GM23338 (cell line): ENCODE measurements around the gene SLC2A8. TPM values are rescaled to one million over a fixed set of nuclear protein-coding genes. Genes with fewer than 3 reads are reported as not detected.

Source experiments
- ATAC-seq: fragments of 200-7000 bp; cut with Tn5 transposase; 3 replicates; pipeline ENCODE4 v1.9.1; 2020
- DNase-seq: peaks from one replicate; pipeline ENCODE4 v3.0.0-alpha.2; 2015; ENCODE audit warnings: low spot score
- H2AFZ ChIP-seq: fragments of 200-600 bp; sonication (generic); 2 replicates; pipeline ENCODE4 v1.8.0; 2016; ENCODE audit warnings: antibody characterized with exemption, mild to moderate bottlenecking, moderate library complexity
- H3F3A ChIP-seq: fragments of 200-600 bp; sonication (generic); replicated peaks from 2 replicates; pipeline ENCODE4 v1.8.0; 2017; ENCODE audit warnings: antibody characterized with exemption, mixed run types, low read depth
- H3K27ac ChIP-seq: fragments of 200-600 bp; sonication (generic); 2 replicates; pipeline ENCODE4 v1.6.1; 2016; ENCODE audit warnings: low read depth
- H3K27me3 ChIP-seq: fragments of 200-600 bp; sonication (generic); 2 replicates; pipeline ENCODE4 v1.8.0; 2016; ENCODE audit warnings: mild to moderate bottlenecking, mixed run types, moderate library complexity; ENCODE audit not compliant: insufficient read depth
- H3K36me3 ChIP-seq: fragments of 200-600 bp; sonication (generic); 2 replicates; pipeline ENCODE4 v1.8.0; 2016; ENCODE audit warnings: mild to moderate bottlenecking; ENCODE audit not compliant: insufficient read depth
- H3K4me1 ChIP-seq: fragments of 200-600 bp; sonication (generic); 2 replicates; pipeline ENCODE4 v1.8.0; 2016; ENCODE audit warnings: mild to moderate bottlenecking, moderate library complexity; ENCODE audit not compliant: insufficient read depth
- H3K4me2 ChIP-seq: fragments of 200-600 bp; sonication (generic); 2 replicates; pipeline ENCODE4 v1.7.1; 2017; ENCODE audit warnings: mixed run types
- H3K4me3 ChIP-seq: fragments of 200-600 bp; sonication (generic); 2 replicates; pipeline ENCODE4 v1.6.1; 2016; ENCODE audit warnings: mixed run types
- H3K79me2 ChIP-seq: fragments of 200-600 bp; sonication (generic); replicated peaks from 2 replicates; pipeline ENCODE4 v1.8.0; 2017; ENCODE audit warnings: mild to moderate bottlenecking; ENCODE audit not compliant: insufficient read depth
- H3K9me2 ChIP-seq: fragments of 200-600 bp; sonication (generic); 2 replicates; pipeline ENCODE4 v1.8.0; 2017; ENCODE audit not compliant: insufficient read depth
- H4K20me1 ChIP-seq: fragments of 200-600 bp; sonication (generic); replicated peaks from 2 replicates; pipeline ENCODE4 v1.8.0; 2017; ENCODE audit warnings: mild to moderate bottlenecking; ENCODE audit not compliant: insufficient read depth
- H3K27ac Mint-ChIP-seq: 2 replicates; pipeline ENCODE4 v1.8.0; 2020; ENCODE audit warnings: inconsistent platforms, mild to moderate bottlenecking, moderate library complexity, mixed read lengths
- H3K27me3 Mint-ChIP-seq: 3 replicates; pipeline ENCODE4 v1.8.0; 2022; ENCODE audit warnings: low read depth, mild to moderate bottlenecking, moderate library complexity, mixed read lengths, inconsistent platforms; ENCODE audit not compliant: insufficient read depth, poor library complexity
- H3K36me3 Mint-ChIP-seq: 3 replicates; pipeline ENCODE4 v1.8.0; 2021; ENCODE audit warnings: low read depth, mild to moderate bottlenecking, inconsistent platforms, moderate library complexity, mixed read lengths
- H3K4me1 Mint-ChIP-seq: 3 replicates; pipeline ENCODE4 v1.8.0; 2020; ENCODE audit warnings: mild to moderate bottlenecking, inconsistent platforms, mixed read lengths
- H3K4me3 Mint-ChIP-seq: 3 replicates; pipeline ENCODE4 v1.8.0; 2021; ENCODE audit warnings: moderate library complexity, mild to moderate bottlenecking, inconsistent platforms, mixed read lengths
- H3K9me3 Mint-ChIP-seq: 3 replicates; pipeline ENCODE4 v1.8.0; 2020; ENCODE audit warnings: moderate library complexity, mild to moderate bottlenecking, inconsistent platforms, mixed read lengths
- CREB1 ChIP-seq: fragments of 250-450 bp; sonication (Bioruptor Pico); IDR thresholded peaks from 2 replicates; pipeline ENCODE4 v1.5.0; 2020; ENCODE audit warnings: low read depth, mild to moderate bottlenecking, moderate library complexity
- CTCF ChIP-seq, 2 experiments: fragments of 200-600 bp in 1 of 2; sonication (generic) in 1 of 2; conservative IDR thresholded peaks; 2 replicates each; pipeline versions ENCODE4 v1.5.1 to v1.6.1; 2016 to 2017; ENCODE audit warnings: antibody characterized with exemption in 2 of 2, low read depth in 2 of 2, mild to moderate bottlenecking in 2 of 2, moderate library complexity in 1 of 2
- ETS1 ChIP-seq: IDR thresholded peaks from 2 replicates; pipeline ENCODE4 v1.6.1; 2016; ENCODE audit warnings: antibody characterized with exemption
- EZH2 ChIP-seq: fragments of 200-600 bp; sonication (generic); IDR thresholded peaks from one replicate; pipeline ENCODE4 v1.8.0; 2017; ENCODE audit warnings: antibody characterized with exemption, mild to moderate bottlenecking, low read depth; ENCODE audit not compliant: unreplicated experiment
- EZH2phosphoT487 ChIP-seq: fragments of 200-600 bp; sonication (generic); IDR thresholded peaks from one replicate; pipeline ENCODE4 v1.8.1; 2018; ENCODE audit warnings: antibody characterized with exemption; ENCODE audit not compliant: unreplicated experiment
- JUNB ChIP-seq: IDR thresholded peaks from one replicate; pipeline ENCODE4 v1.6.1; 2016; ENCODE audit warnings: antibody characterized with exemption; ENCODE audit not compliant: unreplicated experiment
- NANOG ChIP-seq: IDR thresholded peaks from 2 replicates; pipeline ENCODE4 v1.6.1; 2016; ENCODE audit warnings: antibody characterized with exemption, borderline replicate concordance
- POLR2AphosphoS5 ChIP-seq: IDR thresholded peaks from 2 replicates; pipeline ENCODE4 v1.6.1; 2016; ENCODE audit warnings: antibody characterized with exemption, low read depth
- REST ChIP-seq: IDR thresholded peaks from one replicate; pipeline ENCODE4 v1.6.1; 2018; ENCODE audit warnings: antibody characterized with exemption; ENCODE audit not compliant: unreplicated experiment
- STAT1 ChIP-seq: IDR thresholded peaks from one replicate; pipeline ENCODE4 v1.6.1; 2016; ENCODE audit warnings: antibody characterized with exemption; ENCODE audit not compliant: unreplicated experiment
- ZNF114 ChIP-seq: fragments of 250-450 bp; sonication (Bioruptor Pico); IDR thresholded peaks from 2 replicates; pipeline ENCODE4 v1.5.0; 2020; ENCODE audit warnings: mild to moderate bottlenecking, moderate library complexity
- ZNF331 ChIP-seq: fragments of 250-450 bp; sonication (Bioruptor Pico); IDR thresholded peaks from 2 replicates; pipeline ENCODE4 v1.5.0; 2020; ENCODE audit warnings: low read depth, mild to moderate bottlenecking, moderate library complexity
- ZNF462 ChIP-seq: fragments of 250-450 bp; sonication (Bioruptor Pico); IDR thresholded peaks from 2 replicates; pipeline ENCODE4 v1.5.0; 2020; ENCODE audit warnings: mild to moderate bottlenecking, moderate library complexity
- polyA plus RNA-seq: library from polyadenylated mRNA; unstranded; fragments of >200 nt; fragmentation: Nextera tagmentation; extraction: Ambion mirVana; gene quantifications from 2 replicates; pipeline ENCODE4 v1.2.1, GENCODE V29; 2016
- total RNA-seq: library from RNA; depleted of rRNA; stranded (reverse); fragments of >200 nt; shearing (Covaris generic); gene quantifications from 2 replicates; pipeline ENCODE4 v1.2.3, GENCODE V29; 2014

SLC2A8 gene
- total and polyA plus RNA-seq, 2 experiments from 2014 or later = 16.3 to 34.1 TPM

GRCh38 chr9:127421057-127421456 is 24.1 kb downstream of the SLC2A8 start:
- 0 out of 2 replicates have a peak, but pooled peaks cover 6% of the 10 kb centered on the region for H3F3A ChIP-seq
- no peaks in the 10 kb centered on the region for H3K36me3 ChIP-seq
- H4K20me1 ChIP-seq = no peaks in the 10 kb centered on the region; the same call in none of the 2 replicates
- no peak for TF ChIP-seq REST
- TF ChIP-seq ZNF331 (CRISPR knock-in tag) = no peak
- no peak for TF ChIP-seq NANOG
- no peak for TF ChIP-seq EZH2phosphoT487
- TF ChIP-seq ZNF462 (CRISPR knock-in tag) = no peak
- TF ChIP-seq CREB1 = no peak
- no peak for TF ChIP-seq JUNB
- no peak for TF ChIP-seq STAT1
- no peak for TF ChIP-seq ZNF114 (CRISPR knock-in tag)
- TF ChIP-seq ETS1 = no peak
- TF ChIP-seq EZH2 = no peak
- no peak for TF ChIP-seq POLR2AphosphoS5
- TF ChIP-seq CTCF (conservative IDR thresholded peaks at IDR 0.05; ENCODE audit: low read depth in 2 of 2) = no peak
- DNase-seq = no peak
- no peak overlapping the region for H3K4me2 ChIP-seq
- H2AFZ ChIP-seq = no peak overlapping the region
- peaks cover 34% of the 10 kb centered on the region for H3K4me1 Mint-ChIP-seq
- H3K4me3 Mint-ChIP-seq = no peak overlapping the region
- no peaks in the 10 kb centered on the region for H3K9me2 ChIP-seq
- H3K4me1 ChIP-seq = peaks cover 12% of the 10 kb centered on the region
- no peak overlapping the region for H3K4me3 ChIP-seq
- no peaks in the 10 kb centered on the region; the same call in 2 of the 3 replicates for H3K36me3 Mint-ChIP-seq
- no peak overlapping the region for H3K27ac Mint-ChIP-seq
- H3K79me2 ChIP-seq = peaks cover 20% of the 10 kb centered on the region
- ATAC-seq = no peak
- H3K9me3 Mint-ChIP-seq = no peaks in the 10 kb centered on the region
- H3K27ac ChIP-seq = no peak overlapping the region
- H3K27me3 ChIP-seq = no peaks in the 10 kb centered on the region
- peaks cover 21% of the 10 kb centered on the region for H3K27me3 Mint-ChIP-seq
